HG02798 (cell line): ENCODE results near the gene ACTRT2.

ENCODE experiments used
- ATAC-seq: cut with Tn5 transposase; IDR thresholded peaks from one replicate; pipeline ENCODE4 v1.9.1; 2021; ENCODE audit warnings: mild to moderate bottlenecking; ENCODE audit not compliant: unreplicated experiment, poor library complexity

The ACTRT2 gene

DNA sequence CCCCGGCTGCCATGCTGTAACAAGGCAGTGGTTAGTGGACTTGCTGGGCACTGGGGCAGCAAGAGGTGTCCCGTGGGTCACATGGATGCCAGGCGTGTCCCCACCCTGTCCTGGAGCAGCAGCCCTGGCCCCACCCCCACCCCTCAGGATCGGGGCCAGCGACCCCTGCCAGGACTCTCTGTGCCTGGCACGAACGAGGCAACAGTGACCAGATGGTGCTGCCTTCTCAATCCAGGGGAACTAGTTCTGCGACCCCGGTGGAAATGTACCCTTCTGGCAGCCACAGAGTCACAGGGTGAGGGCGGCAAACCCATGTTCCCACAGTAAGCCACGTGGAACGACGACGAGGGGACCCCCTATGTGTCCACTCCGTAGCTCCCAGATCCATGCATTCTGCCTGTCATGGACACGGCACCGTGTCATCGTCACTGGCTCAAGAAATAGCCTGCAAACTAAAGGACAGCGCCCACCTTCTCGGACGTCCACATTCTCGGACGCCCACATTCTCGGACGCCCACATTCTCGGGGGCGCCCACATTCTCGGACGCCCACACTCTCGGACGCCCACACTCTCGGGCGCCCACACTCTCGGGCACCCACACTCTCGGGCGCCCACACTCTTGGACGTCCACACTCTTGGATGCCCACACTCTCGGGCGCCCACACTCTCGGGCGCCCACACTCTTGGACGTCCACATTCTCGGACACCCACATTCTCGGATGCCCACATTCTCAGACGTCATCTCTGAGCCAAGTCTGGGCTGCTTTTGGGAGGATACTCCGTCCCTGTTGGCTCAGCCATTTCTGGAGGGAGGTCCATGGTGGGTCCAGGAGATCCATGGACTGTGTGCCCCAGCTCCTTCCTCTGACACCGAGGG, 19.6 kb upstream of the ACTRT2 start:
- no peak for ATAC-seq

DNA sequence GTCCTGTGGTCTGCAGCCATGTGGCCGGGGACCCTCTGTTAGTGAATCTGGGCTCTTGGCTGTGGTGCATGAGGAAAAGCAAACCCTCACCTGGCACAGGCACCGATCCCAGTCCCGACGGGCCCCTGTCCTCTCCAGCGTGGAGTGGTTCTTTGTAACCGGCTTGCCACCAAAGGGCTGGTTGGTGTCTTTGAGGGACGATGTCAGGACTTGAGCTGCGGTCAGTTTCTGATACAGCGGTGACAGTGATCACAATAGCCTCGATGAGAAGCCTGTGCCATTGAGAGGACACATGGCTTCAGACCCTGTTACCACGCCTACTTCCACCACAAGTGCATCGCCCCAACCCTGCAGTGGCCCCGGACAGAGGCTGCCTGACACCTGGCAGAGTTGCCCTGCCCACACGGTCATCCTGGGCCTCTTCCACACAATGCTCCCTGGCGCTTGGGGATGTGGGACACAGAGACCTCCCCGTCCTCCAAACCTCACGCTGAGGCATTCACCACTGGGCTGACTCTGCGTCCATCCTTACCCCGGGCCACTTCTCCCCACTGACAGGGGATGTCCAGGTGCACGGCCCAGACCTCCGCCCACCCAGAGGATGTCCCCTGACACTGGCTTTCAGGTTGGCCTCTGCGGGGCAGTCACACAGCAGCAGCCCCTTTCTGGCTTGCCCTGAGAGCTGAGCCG, 18.8 kb upstream of the ACTRT2 start:
- no peak for ATAC-seq

DNA sequence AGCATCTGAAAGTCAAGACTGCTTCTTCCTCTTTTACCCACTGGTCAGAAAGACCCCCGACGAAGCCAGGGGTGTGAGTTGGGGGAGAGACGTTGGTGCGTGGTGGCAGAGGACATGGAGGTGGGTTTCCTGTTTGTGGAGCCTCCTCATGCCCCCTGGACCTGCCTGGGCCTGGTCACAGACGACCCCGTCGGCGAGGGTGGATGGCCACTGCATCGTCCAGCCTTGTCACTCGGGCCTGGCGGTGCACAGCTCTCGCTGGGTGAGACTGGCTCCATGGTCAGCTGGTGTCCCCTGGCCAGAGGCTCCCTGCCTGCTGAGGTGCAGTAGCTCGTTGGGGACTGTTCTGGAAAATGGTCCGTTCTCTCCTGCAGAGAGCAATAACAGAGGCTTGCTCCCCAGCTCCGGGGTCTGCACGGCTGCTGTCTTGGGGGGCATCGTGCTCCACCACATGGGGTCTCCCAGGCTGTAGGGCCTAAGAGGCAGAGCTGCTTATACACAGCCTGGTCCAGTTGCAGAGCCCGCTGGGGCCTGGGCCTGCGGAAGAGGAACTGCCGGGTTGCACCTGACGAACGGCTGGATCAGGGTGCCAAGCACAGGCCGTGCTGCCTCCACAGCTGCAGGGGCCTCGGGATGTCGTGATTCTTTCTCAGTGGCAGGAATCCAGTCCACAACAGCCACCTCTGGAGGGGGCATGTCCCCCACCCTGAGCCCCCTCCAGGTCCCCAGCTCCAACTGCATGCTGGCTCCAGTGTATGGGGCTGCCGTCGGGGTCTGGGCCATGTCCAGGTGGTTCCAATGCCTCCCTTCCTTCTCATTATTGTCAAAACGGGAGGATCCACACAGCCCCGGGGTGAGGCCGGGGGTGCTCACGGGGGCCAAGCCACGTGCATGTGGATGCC, 18.0 kb upstream of the ACTRT2 start:
- no peak for ATAC-seq

DNA sequence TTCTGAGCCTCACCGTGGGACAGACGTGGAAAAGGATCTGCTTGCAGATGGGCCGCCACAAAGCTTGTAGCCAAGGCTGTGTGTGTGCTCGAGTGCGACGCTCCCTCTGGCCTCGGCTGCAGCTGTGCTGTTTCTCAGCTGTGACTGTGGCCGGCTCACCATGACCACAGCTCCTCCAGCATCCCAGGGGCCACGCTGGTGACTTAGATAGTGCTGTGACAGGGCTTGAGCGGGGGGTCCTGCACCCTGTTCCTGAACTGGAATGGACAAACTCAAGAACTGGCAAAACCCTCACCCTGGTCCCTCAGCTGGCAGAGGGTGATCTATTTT, 17.4 kb upstream of the ACTRT2 start:
- no peak for ATAC-seq

DNA sequence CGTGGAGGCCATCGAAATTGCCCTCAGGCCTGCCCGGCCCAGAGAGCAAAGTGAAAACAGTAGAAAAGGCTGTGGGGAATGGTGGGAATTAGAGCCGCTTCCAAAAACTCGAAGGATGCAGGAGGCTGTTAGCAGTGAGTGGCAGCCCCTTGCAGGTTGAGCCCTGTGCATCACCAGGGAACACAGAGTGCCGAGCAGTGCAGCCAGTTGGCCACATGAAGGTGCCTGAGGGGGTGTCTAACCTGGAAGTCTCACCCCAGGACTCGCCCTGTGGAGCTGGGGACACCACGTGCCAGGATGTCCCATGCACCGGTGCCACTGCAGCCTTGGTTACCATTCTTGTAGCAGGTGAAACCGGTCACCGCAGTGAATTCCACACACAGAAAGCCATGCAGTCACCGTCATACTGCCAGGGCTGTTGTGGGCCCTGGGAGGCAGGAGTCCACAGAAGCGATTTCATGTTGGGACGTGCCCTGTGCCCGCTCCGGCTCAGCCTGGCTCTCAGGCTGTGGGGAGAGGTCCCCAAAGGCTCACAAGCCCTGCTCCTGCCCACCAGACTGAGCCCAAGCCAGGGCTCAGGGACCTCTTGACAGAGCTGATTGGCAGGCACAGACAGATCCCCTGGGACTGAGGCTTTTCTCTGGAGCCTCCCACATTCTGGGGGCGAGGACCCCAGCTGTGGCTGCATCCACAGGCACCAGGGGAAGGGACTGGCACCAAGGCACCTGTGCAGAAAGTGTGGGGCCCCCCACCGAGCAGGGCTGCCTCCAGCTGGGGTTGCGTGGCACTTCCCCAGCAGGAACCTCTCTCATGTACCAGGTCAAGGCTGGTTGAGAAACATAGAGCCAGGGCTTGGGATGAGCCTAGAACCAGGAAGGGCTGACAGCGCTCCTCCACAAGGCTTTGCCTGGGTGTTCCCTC, 16.7 kb upstream of the ACTRT2 start:
- ATAC-seq: no peak

DNA sequence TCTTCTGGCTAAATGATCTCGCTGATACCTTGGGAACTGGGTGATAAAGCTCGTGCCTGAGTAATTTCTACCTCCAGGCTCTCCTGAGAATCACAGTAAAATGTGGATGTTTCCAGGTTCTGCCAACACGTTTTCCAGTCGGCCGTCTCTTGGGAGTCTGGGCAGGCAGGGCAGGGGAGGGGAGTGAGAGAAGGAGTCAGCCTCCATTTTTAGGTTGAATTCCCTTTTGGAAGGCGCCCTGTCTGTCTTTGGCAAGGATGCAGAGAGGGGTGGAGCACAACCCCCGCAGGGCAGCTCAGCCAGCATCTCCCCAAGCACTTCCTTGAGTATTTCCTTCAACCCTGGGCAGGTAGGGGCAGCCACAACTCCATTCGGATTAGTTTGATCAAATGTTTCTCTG, 15.5 kb upstream of the ACTRT2 start:
- ATAC-seq: no peak

DNA sequence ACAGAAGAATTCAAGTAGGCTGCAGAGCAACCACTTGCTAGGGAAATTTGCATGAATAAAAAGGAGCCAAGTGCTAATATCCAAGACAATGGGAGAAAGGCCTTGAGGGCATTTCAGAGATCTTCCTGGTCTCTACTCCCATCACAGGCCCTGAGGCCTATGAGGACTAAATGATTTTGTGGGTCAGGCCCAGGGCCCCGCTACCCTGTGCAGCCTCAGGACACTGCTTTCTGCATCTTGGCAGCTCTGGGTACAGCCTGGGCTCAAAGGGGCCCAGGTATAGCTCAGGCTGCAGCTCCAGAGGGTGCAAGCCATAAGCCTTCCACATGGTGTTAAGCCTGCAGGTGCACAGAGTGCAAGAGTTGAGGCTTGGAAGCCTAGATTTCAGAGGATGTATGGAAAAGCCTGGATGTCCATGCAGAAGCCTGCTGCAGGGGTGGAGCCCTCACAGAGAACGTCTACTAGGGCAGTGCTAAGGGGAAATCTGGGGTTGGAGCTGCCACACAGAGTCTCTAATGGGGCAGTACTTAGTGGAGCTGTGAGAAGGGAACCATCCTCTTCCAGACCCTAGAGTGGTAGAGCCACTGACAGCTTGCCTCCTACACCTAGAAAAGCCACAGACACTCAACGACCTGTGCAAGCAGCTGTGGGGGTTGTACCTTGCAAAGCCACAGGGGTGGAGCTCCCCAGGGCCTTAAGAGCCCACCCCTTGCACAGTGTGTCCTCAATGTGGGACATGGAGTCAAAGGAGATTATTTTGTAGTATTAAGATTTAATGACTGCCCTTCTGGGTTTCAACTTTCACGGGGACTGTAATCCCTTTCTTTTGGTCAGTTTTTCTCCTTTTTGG, 13.7 kb upstream of the ACTRT2 start:
- ATAC-seq: no peak

DNA sequence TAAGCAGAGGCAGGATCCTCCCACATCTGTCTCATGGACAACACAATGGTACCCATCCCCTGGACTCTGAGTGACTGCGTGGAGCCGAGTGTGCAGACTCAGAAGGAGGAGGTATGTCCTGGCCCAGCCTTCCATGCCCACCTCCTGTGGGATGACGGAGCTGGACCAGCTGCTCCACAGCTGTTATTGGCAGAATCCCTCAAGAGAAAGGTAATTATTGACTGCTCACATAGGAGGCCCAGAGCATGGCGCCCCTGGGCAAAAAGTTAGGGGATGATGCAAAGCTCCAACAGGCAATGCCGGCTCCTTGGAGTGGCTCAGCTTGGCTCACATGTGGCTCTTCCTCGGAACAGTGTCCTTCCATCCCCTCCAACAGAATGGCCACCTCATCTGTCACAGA, 12.2 kb upstream of the ACTRT2 start:
- no peak for ATAC-seq

DNA sequence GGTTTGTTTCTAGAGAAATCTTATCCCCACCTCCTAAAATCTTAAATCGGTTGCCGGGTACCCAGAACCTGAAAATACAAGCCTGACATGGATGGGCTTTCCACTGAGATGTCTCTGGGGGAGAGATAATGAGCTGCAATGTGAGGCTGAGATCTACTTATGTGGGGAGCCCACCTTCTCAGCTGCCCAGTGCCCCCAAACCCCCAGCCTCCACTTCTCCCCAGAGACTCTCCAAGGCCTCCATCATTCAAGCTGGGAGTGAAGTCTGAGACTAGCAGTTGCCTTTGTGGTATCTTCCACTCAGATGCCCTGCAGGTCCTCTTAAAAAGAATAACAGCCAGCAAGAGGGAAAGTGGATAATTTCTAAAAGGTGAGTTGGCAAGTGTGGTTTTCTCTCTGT, 11.7 kb upstream of the ACTRT2 start:
- no peak for ATAC-seq

DNA sequence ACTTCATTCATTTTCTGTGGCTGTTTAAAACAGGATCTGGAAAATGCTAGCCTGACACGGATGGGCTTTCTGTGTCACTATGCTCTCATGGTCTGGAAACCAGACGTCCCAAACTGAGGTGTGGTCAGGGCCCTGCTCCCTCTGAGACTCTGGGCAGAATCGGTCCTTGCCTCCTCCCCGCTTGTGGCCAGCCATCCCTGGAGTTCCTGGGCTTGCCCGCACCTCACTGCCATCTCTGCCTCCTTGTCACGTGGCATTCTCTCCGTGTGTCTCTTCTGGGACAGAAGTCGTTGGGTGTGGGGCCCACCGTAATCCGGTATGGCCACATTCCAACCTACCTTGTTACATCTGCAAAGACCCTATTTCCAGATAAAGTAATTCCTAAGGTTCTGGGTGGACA, 10.1 kb upstream of the ACTRT2 start:
- ATAC-seq: no peak

DNA sequence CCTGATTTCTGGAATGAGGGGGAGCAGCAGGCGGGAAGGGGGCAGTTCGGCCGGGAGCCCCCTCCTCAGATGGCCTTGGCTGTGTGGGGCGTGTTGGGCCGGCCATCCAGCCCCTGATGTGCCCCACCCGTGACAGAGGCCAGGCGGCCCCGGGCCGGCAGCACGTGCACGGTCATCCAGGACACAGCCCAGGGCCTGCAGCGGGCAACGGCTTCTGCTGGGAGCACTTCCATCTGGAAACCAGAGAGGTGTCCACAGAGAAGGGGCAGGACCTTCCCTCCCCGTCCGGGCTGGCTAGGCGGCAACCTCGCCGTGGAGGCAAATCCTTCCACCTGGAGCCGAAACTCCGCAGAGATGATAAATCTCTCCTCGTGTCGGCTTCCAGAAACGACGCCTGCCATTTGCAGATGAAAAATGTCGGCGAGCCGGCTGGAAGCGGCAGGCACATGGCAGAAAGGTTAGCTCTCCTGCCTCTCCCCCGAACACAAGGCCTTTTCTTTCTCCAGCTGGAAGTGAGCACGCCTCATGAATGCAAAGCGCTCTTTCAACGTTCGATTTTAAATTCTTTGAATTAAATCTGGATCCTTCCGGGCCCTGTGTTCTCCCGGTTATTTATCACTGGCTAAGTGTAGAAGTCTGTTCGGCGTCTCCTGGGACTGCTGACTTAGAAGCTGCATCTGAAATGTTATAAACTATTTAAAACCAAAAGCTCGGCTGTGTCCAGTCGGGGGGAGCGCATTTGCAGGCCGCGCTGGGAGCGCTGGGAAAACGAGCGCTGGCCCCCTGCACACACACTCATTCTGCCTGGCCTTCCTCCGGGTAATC, 9.4 kb upstream of the ACTRT2 start:
- ATAC-seq: no peak

DNA sequence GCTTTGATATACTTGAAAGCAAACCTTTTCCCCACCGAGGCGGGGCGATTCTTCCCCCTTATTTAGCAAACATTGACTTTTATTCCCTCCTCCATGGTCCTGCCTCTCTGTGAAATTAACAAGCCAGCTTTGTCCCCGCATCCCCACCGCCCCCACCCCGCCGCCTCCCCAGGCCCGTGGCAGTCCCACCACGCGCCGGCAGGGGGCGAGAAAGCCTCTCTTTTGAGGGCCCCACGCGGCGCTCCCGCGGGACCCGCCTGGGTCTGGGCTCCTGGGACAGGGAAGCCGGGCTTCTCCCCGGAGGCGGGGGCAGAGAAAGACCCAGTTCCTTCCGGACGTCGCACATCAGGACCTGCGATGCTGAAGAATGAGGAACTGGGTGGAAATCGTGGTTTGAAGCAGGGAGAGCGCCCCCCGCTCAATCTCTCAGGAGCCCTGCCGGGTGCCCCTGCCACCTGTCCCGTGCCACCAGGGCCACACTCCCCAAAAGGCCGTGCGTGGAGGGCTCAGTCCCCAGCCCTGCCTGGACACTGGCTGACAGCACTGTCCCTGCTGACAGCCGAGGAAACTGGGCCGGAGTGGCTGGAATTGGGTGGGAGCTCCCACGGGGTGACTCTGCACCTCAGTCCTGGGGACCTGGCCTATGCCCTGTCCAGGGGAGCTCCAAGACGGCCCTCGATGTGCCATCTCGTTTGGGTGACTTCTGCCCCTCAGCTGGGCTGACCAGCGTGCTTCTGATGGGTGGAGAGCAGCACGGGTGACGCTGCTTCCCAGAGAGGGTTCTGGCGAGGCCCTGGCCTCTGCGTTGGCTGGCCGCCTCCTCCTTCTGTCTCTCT, 8.6 kb upstream of the ACTRT2 start:
- no peak for ATAC-seq

DNA sequence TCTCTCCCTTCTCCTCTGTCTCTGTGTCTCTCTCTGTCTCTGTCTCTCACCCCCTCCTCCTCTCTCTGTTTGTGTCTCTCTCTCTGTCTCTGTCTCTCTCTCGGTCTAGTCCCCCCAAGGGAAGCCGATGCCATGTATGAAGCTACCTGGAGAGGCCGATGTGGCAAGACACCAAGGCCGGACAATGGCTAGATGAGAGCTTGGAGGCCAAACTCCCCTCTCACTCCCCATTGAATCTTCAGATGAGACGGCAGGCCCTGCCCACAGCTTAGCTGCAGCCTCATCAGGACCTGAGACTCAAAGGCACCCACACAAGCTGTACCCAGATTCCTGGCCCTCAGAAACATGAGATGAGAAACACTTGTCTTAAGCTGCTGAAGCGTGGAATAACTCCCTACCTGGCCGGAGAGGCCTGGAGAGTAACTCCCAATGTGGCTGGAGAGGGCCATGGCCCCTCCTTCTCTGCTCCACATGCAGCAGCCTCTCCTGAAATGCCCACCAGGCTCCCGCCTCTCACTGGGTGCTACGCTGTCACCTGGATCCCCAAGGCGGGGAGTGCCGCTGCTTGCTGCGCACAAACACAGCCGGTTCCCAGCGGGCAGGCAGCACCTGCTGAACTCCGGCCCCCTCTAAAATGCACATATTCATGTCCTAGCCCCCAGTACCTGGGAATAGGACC, 7.8 kb upstream of the ACTRT2 start:
- no peak for ATAC-seq

DNA sequence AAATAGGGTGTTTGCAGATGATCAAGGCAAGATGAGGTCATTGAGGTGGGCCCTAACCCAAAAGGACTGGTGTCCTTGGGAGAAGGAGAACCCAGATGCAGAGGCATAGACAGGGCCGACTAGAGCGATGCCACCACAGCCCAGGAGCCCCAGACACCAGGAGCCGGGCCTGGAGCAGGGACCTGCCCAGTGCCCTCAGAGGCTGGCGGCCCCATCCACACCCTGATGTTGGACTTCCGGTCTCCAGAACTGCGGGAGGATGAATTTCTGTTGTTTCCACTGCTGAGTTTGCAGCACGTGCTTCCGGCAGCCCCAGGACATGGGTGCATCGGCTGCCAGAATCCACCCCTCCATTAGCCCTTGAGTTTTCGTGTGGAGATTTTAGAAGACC, 7.2 kb upstream of the ACTRT2 start:
- no peak for ATAC-seq

DNA sequence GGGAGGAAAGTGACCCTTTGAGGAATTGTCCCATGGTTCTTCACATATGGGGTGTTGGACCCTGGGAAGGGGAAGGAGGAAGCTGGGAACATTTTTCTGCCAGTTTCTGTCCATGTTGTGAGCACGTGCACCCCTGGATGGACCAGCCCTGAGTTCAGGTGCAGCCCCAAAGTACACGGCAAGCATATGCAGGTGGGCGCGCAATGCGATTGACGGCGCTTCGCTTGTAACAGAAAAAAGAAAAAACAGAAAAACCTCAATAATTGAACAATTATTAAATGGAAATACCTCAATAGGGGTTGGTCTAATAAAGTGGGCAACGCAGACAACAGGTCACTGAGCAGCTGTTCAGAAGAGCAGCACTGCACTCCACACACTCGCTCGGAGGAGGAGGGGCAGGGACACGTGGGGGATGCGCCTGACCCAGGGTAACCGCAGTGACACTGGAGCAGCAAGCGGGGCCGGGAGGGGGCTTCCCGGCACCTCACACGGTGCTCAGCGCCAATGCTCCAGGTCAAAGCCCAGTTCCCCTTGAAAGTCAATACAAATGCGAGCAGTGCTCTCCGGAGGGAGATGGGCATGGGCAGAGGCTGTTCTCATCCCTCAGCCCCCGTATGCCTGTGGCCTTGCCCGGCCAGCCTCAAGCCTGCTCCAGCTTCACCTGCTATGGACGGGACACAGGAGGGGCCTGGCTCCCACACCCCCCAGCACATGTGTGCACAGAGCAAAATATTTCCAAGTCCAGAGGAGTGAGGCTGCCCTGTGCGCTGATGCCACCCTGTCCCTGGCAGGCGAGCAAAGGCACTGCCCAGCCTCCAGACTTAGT, 6.6 kb upstream of the ACTRT2 start:
- no peak for ATAC-seq

DNA sequence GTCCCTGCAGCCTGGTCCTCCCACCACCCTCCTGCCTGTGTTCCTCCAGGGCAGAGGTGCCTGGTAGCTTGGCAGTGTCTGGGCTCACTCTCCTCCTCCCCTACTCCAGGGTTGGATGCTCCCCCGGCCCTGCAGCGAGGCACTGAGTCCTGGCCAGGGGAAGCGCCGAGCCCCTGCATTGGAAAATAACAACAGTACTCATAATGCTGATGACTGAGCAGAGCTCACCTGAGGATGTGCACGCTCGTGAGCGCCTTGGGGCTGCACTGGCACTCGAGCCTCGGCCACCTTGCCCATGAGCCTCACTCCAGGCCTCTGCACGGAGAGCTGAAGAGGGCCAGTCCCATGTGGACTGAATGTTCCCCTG, 6.0 kb upstream of the ACTRT2 start:
- ATAC-seq: no peak
